Vagina (tissue), 2 donors: ENCODE data around the gene HSD17B2. TPM values are rescaled to one million over a fixed set of nuclear protein-coding genes. Genes with fewer than 3 reads are reported as not detected.

Experiments used
- DNase-seq, 2 donors: peaks; one replicate each; pipeline ENCODE4 v3.0.0-alpha.2; 2017; ENCODE audit errors: extremely low spot score in 2 of 2
- H3K27ac ChIP-seq: fragments of 200-600 bp; sonication (generic); one replicate; pipeline ENCODE4 v1.5.1; 2019
- H3K27me3 ChIP-seq: fragments of 200-600 bp; sonication (generic); one replicate; pipeline ENCODE4 v1.5.1; 2019
- H3K36me3 ChIP-seq, 2 donors: fragments of 200-600 bp; sonication (generic); one replicate each; pipeline ENCODE4 v1.5.1; 2017 to 2019
- H3K4me1 ChIP-seq: fragments of 200-600 bp; sonication (generic); one replicate; pipeline ENCODE4 v1.5.1; 2019
- H3K4me3 ChIP-seq, 2 donors: fragments of 200-600 bp; sonication (generic); 1 replicate in 1 of 2; 2 replicates in 1 of 2; pipeline ENCODE4 v1.5.1; 2016 to 2019
- H3K9me3 ChIP-seq: fragments of 200-600 bp; sonication (generic); one replicate; pipeline ENCODE4 v1.5.1; 2019
- POLR2A ChIP-seq, 2 donors: fragments of 450-650 bp; IDR thresholded peaks; one replicate each; pipeline ENCODE4 v1.6.1; 2017; ENCODE audit warnings: antibody characterized with exemption in 2 of 2, mild to moderate bottlenecking in 2 of 2, moderate library complexity in 2 of 2
- POLR2AphosphoS5 ChIP-seq, 2 donors: sonication (generic); formaldehyde crosslinking; IDR thresholded peaks; one replicate each; pipeline ENCODE4 v1.9.0; 2017; ENCODE audit warnings: antibody characterized with exemption in 2 of 2, mild to moderate bottlenecking in 2 of 2, low read depth in 1 of 2; ENCODE audit not compliant: insufficient read depth in 1 of 2
- intact Hi-C: fragments of 100-400 bp; cut with DNase I; formaldehyde crosslinking; loops from one replicate; pipeline ENCODE4 v1.15.1; 2023
- total RNA-seq: library from RNA; depleted of rRNA; stranded (reverse); fragments of >200 nt; gene quantifications from one replicate; pipeline ENCODE4 v1.2.3, GENCODE V29; 2016
- TF ChIP-seq, protein P1 (sequence below), 3 experiments: fragments of 450-650 bp in 2 of 3; fragments of 200-600 bp in 1 of 3; sonication (generic) in 1 of 3; IDR thresholded peaks; one replicate each; pipeline ENCODE4 v1.5.1; 2017 to 2019; ENCODE audit warnings: antibody characterized with exemption in 3 of 3, mild to moderate bottlenecking in 2 of 3, moderate library complexity in 2 of 3

HSD17B2 gene
- total RNA-seq, 1 donor from 2014 or later, result 2.9 TPM

DNA sequence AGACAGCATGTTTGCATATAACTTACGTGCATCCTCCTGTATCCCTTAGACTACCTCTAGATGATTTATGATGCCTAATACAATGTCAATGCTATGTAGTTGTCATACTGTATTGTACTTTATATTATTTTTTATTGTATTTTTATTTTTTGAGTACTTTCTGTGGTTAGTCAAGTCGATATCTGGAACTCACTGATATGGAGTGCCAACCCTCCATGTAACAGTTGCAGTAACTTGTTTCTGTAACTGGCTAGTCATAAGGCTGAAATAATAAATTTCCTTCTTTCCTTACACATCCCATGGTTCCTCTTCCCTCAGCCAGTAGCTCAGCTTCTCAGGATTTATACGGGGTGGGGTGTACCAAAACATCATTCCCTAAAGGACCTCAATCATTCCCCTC, 111.5 kb downstream of the HSD17B2 start:
- H3K4me3 ChIP-seq, result no peak overlapping the region
- no peaks in the 10 kb centered on the region for H3K27me3 ChIP-seq
- TF ChIP-seq, protein P1, sequence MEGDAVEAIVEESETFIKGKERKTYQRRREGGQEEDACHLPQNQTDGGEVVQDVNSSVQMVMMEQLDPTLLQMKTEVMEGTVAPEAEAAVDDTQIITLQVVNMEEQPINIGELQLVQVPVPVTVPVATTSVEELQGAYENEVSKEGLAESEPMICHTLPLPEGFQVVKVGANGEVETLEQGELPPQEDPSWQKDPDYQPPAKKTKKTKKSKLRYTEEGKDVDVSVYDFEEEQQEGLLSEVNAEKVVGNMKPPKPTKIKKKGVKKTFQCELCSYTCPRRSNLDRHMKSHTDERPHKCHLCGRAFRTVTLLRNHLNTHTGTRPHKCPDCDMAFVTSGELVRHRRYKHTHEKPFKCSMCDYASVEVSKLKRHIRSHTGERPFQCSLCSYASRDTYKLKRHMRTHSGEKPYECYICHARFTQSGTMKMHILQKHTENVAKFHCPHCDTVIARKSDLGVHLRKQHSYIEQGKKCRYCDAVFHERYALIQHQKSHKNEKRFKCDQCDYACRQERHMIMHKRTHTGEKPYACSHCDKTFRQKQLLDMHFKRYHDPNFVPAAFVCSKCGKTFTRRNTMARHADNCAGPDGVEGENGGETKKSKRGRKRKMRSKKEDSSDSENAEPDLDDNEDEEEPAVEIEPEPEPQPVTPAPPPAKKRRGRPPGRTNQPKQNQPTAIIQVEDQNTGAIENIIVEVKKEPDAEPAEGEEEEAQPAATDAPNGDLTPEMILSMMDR (IDR thresholded peaks at IDR 0.05), result no peak
- TF ChIP-seq POLR2AphosphoS5 (IDR thresholded peaks at IDR 0.05; ENCODE audit: insufficient read depth in 1 of 2, low read depth in 1 of 2) (no peak), POLR2A (IDR thresholded peaks at IDR 0.05) (no peak)
- DNase-seq, result no peak
- H3K27ac ChIP-seq, result no peak overlapping the region
- H3K9me3 ChIP-seq, result no peaks in the 10 kb centered on the region
- H3K36me3 ChIP-seq, result peaks cover 0 to 4% of the 10 kb centered on the region in 2 donors
- intact Hi-C loops, result no loop called here
- H3K4me1 ChIP-seq, result no peaks in the 10 kb centered on the region

DNA sequence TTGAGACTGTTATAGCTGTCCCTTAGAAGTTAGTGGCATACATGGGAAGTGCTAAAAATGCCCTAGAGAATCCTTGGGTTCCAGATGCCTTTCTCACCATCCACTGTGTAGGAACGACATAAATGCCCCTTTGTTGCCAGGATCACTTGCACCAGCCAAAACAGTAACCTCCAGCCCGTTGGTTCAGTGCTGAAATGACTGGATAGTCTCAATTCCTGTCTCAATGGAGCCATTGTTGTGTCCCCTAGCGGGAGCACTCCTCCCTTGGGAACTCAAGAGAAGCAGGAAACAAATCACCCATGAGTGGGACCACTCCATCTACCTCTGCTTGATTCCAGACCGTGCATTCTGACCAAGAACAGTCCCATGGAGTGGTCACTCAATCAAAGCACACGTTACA, 111.9 kb downstream of the HSD17B2 start:
- Histone ChIP-seq H3K36me3 (peaks cover 0 to 4% of the 10 kb centered on the region in 2 donors), H3K9me3 (no peaks in the 10 kb centered on the region), H3K4me1 (no peaks in the 10 kb centered on the region), H3K27ac (no peak overlapping the region), H3K27me3 (no peaks in the 10 kb centered on the region), H3K4me3 (no peak overlapping the region)
- no peak for TF ChIP-seq POLR2AphosphoS5 (IDR thresholded peaks at IDR 0.05; ENCODE audit: insufficient read depth in 1 of 2, low read depth in 1 of 2)
- TF ChIP-seq POLR2A (IDR thresholded peaks at IDR 0.05), result no peak
- TF ChIP-seq, protein P1 (IDR thresholded peaks at IDR 0.05), result no peak
- no peak for DNase-seq
- intact Hi-C loops, result no loop called here

DNA sequence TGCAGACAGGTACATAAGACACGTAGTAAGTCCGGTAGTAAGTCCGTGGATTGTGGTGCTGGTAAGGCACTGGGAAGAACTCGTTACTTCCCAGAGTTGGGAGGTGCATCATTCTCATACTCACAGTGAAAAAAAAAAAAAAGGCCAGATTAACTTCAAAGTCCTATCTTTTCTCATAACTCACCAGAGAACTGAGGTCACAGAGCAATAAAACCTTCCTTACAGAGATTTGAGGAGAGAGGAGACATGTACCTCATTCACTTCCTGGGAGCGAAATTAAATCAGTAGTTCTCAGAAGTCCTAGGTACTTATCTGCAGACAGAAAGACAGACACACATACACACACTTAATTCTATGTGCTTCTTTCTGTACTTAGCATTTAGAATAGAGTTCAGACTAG, 112.5 kb downstream of the HSD17B2 start:
- intact Hi-C loops, result no loop called here
- no peak overlapping the region for H3K27ac ChIP-seq
- no peaks in the 10 kb centered on the region for H3K9me3 ChIP-seq
- H3K4me1 ChIP-seq, result no peaks in the 10 kb centered on the region
- no peaks in the 10 kb centered on the region for H3K27me3 ChIP-seq
- TF ChIP-seq, protein P1 (IDR thresholded peaks at IDR 0.05), result no peak
- TF ChIP-seq POLR2A (IDR thresholded peaks at IDR 0.05) (no peak), POLR2AphosphoS5 (IDR thresholded peaks at IDR 0.05; ENCODE audit: insufficient read depth in 1 of 2, low read depth in 1 of 2) (no peak)
- no peak overlapping the region for H3K4me3 ChIP-seq
- no peak for DNase-seq
- peaks cover 0 to 4% of the 10 kb centered on the region in 2 donors for H3K36me3 ChIP-seq

Other genes starting within 250 kb of the HSD17B2 start
- gene SDR42E1, start 23.8 kb upstream of the HSD17B2 start, total RNA-seq, result 4.2 TPM
- 27.0 TPM for gene MPHOSPH6, start 135.0 kb downstream of the HSD17B2 start, total RNA-seq